ENCODE results near the gene EFNB2. TPM values are rescaled to one million over a fixed set of nuclear protein-coding genes. Genes with fewer than 3 reads are reported as not detected.

The EFNB2 gene
- total RNA-seq, 1 experiment from 2014 or later, result 14.3 TPM

GRCh38 chr13:106450991-106451390 lies 84.5 kb downstream of the EFNB2 start:
- no peak for DNase-seq (ENCODE audit: low read depth)

GRCh38 chr13:106449096-106449495 lies 86.4 kb downstream of the EFNB2 start:
- DNase-seq (ENCODE audit: low read depth), result no peak

GRCh38 chr13:106445996-106446395 lies 89.5 kb downstream of the EFNB2 start:
- DNase-seq (ENCODE audit: low read depth), result peak; percentile 72

- no peak for DNase-seq (ENCODE audit: low read depth)
These were observed 91.7 kb downstream of the EFNB2 start for GRCh38 chr13:106443607-106444322.

GRCh38 chr13:106440866-106441265 lies 94.6 kb downstream of the EFNB2 start:
- no peak for DNase-seq (ENCODE audit: low read depth)

Other genes with a start within 250 kb of the EFNB2 start
- 22.7 and 25.7 TPM in 2 replicates for gene ARGLU1, start 32.5 kb upstream of the EFNB2 start, total RNA-seq (2014; rRNA removed; shearing (Covaris generic))

Data from RPMI7951 (cell line).